A549 (cell line): Measurements from ENCODE around the gene GPR17. TPM values are rescaled to one million over a fixed set of nuclear protein-coding genes. Genes with fewer than 3 reads are reported as not detected.
A peak's percentile ranks its signal among the peaks of the same experiment; 100 is the strongest.

Experiments
- ATAC-seq, 2 experiments: fragments of 200-7000 bp in 1 of 2; fragments of >200 bp in 1 of 2; cut with Nextera tagmentation in 1 of 2; cut with Tn5 transposase in 1 of 2; 3 replicates each; pipeline versions ENCODE4 v1.8.0 to v1.9.1; 2018 to 2020; ENCODE audit warnings: mild to moderate bottlenecking in 1 of 2, moderate library complexity in 1 of 2
- CTCF ChIA-PET: fragments of 300-600 bp; sonication (Branson Sonifier 250); formaldehyde crosslinking; extraction: SDS; loops from one replicate; lab custom pipeline; 2021; ENCODE audit warnings: antibody characterized with exemption, inconsistent platforms; lab: Yijun Ruan, JAX
- POLR2A ChIA-PET: fragments of 350-600 bp; formaldehyde crosslinking; extraction: SDS; loops from one replicate; lab custom pipeline; 2021; ENCODE audit warnings: antibody characterized with exemption, inconsistent platforms; lab: Yijun Ruan, JAX
- DNase-seq, 2 experiments: peaks; one replicate each; pipeline versions ENCODE4 v3.0.0 to v3.0.0-alpha.2; 2011 to 2016; ENCODE audit warnings: low read depth in 1 of 2, low spot score in 1 of 2
- FAIRE-seq: peaks from 2 replicates; lab custom pipeline; 2011; peaks lifted over from hg19 to GRCh38; lab: Jason Lieb, UNC
- H3K27ac ChIP-seq, 2 experiments: fragments of >200 bp; sonication (Bioruptor Twin); formaldehyde crosslinking; 3 replicates each; pipeline ENCODE4 v1.5.1; 2016 to 2017
- H3K4me1 ChIP-seq: fragments of >200 bp; sonication (Bioruptor Twin); formaldehyde crosslinking; 3 replicates; pipeline ENCODE4 v1.6.1; 2016
- H3K4me2 ChIP-seq: fragments of >200 bp; sonication (Bioruptor Twin); formaldehyde crosslinking; 3 replicates; pipeline ENCODE4 v1.6.1; 2016
- H3K4me3 ChIP-seq: fragments of >200 bp; sonication (Bioruptor Twin); formaldehyde crosslinking; 3 replicates; pipeline ENCODE4 v1.5.1; 2016
- H3K9me3 ChIP-seq: fragments of >200 bp; sonication (Bioruptor Twin); formaldehyde crosslinking; 3 replicates; pipeline ENCODE4 v1.6.1; 2016
- BCL3 ChIP-seq: fragments of >200 bp; sonication (Bioruptor Twin); formaldehyde crosslinking; IDR thresholded peaks from 3 replicates; pipeline ENCODE4 v1.6.1; 2016
- BHLHE40 ChIP-seq: IDR thresholded peaks from 2 replicates; pipeline ENCODE4 v1.6.1; 2012; ENCODE audit warnings: low read depth, low read length, inconsistent platforms
- CBX2 ChIP-seq: fragments of 200-600 bp; sonication (generic); IDR thresholded peaks from 2 replicates; pipeline ENCODE4 v1.6.1; 2016; ENCODE audit warnings: low read depth, mild to moderate bottlenecking, borderline replicate concordance
- CHD2 ChIP-seq: fragments of 150-350 bp; IDR thresholded peaks from 2 replicates; pipeline ENCODE4 v1.6.1; 2014; ENCODE audit warnings: low read length; ENCODE audit not compliant: partially characterized antibody
- CHD4 ChIP-seq: fragments of 200-600 bp; sonication (generic); IDR thresholded peaks from 2 replicates; pipeline ENCODE4 v1.6.1; 2016; ENCODE audit warnings: antibody characterized with exemption, mild to moderate bottlenecking, borderline replicate concordance
- CTCF ChIP-seq: fragments of >200 bp; sonication (Bioruptor Twin); formaldehyde crosslinking; IDR thresholded peaks from 3 replicates; pipeline ENCODE4 v1.5.1; 2016
- EHMT2 ChIP-seq: fragments of 200-600 bp; sonication (generic); IDR thresholded peaks from 2 replicates; pipeline ENCODE4 v1.6.1; 2016; ENCODE audit warnings: antibody characterized with exemption, low read depth, mild to moderate bottlenecking, moderate library complexity
- ELK1 ChIP-seq: fragments of 150-350 bp; IDR thresholded peaks from 2 replicates; pipeline ENCODE4 v1.6.1; 2014; ENCODE audit warnings: low read depth, mild to moderate bottlenecking, low read length
- FOSL2 ChIP-seq, 2 experiments: fragments of 450-650 bp in 1 of 2; fragments of >200 bp in 1 of 2; sonication (Bioruptor Twin) in 1 of 2; formaldehyde crosslinking; IDR thresholded peaks; 2 replicates each; pipeline versions ENCODE4 v1.5.0 to v1.6.1; 2016 to 2020; ENCODE audit warnings: mild to moderate bottlenecking in 1 of 2, moderate library complexity in 1 of 2
- FOXS1 ChIP-seq: fragments of 250-450 bp; sonication (Bioruptor Pico); IDR thresholded peaks from 2 replicates; pipeline ENCODE4 v1.5.0; 2020; ENCODE audit warnings: mild to moderate bottlenecking, moderate library complexity
- GATA3 ChIP-seq: IDR thresholded peaks from 2 replicates; pipeline ENCODE4 v1.6.1; 2012; ENCODE audit warnings: borderline replicate concordance
- HES2 ChIP-seq: fragments of >200 bp; sonication (Bioruptor Twin); formaldehyde crosslinking; IDR thresholded peaks from 2 replicates; pipeline ENCODE4 v1.6.1; 2016
- JUNB ChIP-seq: fragments of >200 bp; sonication (Bioruptor Twin); formaldehyde crosslinking; IDR thresholded peaks from 2 replicates; pipeline ENCODE4 v1.6.1; 2016
- KDM1A ChIP-seq: fragments of 200-600 bp; sonication (generic); IDR thresholded peaks from 2 replicates; pipeline ENCODE4 v1.6.1; 2016; ENCODE audit warnings: low read depth, mild to moderate bottlenecking
- MAFK ChIP-seq: fragments of 450-650 bp; IDR thresholded peaks from 2 replicates; pipeline ENCODE4 v1.6.1; 2014; ENCODE audit not compliant: partially characterized antibody
- NFE2L2 ChIP-seq: fragments of 150-350 bp; conservative IDR thresholded peaks from 2 replicates; pipeline ENCODE4 v1.6.1; 2014; ENCODE audit warnings: low read length
- NPAS2 ChIP-seq: fragments of 250-450 bp; sonication (Bioruptor Pico); IDR thresholded peaks from 2 replicates; pipeline ENCODE4 v1.8.0; 2022; ENCODE audit warnings: mild to moderate bottlenecking, moderate library complexity, borderline replicate concordance
- RCOR1 ChIP-seq: fragments of 150-350 bp; IDR thresholded peaks from 2 replicates; pipeline ENCODE4 v1.6.1; 2014; ENCODE audit warnings: antibody characterized with exemption, low read length, low read depth
- REST ChIP-seq: fragments of 200-600 bp; sonication (generic); IDR thresholded peaks from 2 replicates; pipeline ENCODE4 v1.6.1; 2016; ENCODE audit warnings: antibody characterized with exemption, mild to moderate bottlenecking, moderate library complexity
- RFX5 ChIP-seq: fragments of 450-650 bp; IDR thresholded peaks from 2 replicates; pipeline ENCODE4 v1.7.1; 2014; ENCODE audit warnings: antibody characterized with exemption, mild to moderate bottlenecking, moderate library complexity
- TP53 ChIP-seq: fragments of 250-450 bp; sonication (Bioruptor Pico); IDR thresholded peaks from 2 replicates; pipeline ENCODE4 v1.5.0; 2021; ENCODE audit warnings: mild to moderate bottlenecking, moderate library complexity
- USF2 ChIP-seq: fragments of 450-650 bp; IDR thresholded peaks from 2 replicates; pipeline ENCODE4 v1.6.1; 2014; ENCODE audit warnings: antibody characterized with exemption
- ZSCAN20 ChIP-seq: fragments of 250-450 bp; sonication (Bioruptor Pico); IDR thresholded peaks from 2 replicates; pipeline ENCODE4 v1.8.0; 2022; ENCODE audit warnings: mild to moderate bottlenecking, moderate library complexity
- WGBS: methylation state at CpG from one replicate; pipeline ENCODE4 v1.1.6; 2017; ENCODE audit errors: missing lambda C conversion rate; 5-methylcytosine and 5-hydroxymethylcytosine counted together
- polyA plus RNA-seq, 4 experiments: library from polyadenylated mRNA; depleted of rRNA in 3 of 4; stranded (reverse); fragments of >200 nt; fragmentation: RNase III in 1 of 4; extraction: RNeasy Plus Mini Kit Qiagen cat#74134 plus additional on column Dnase treatment in 1 of 4; gene quantifications; 2 replicates in 3 of 4; 3 replicates in 1 of 4; pipeline ENCODE4 v1.2.3, GENCODE V29; 2011 to 2017

Gene GPR17
- polyA plus RNA-seq, 2 of the 4 experiments (the other 2 are of a cell fraction), result not detected

- peak overlapping the region in 1 of 2 experiments; percentile 24; a peak in 1 of 6 replicates for H3K27ac ChIP-seq
- peak in 1 of 2 experiments; percentile 18; a peak in 1 of 6 replicates for ATAC-seq
- ChIA-PET CTCF (interaction anchor here (0.7 to 1.5 kb wide), 2 partner anchors 97 to 99 kb away, joined by 3 read pairs; partner anchors contain the start of gene IWS1), POLR2A (no interaction called here)
- no peak overlapping the region for H3K4me2 ChIP-seq
- DNase-seq, result no peak
- TF ChIP-seq NFE2L2 (no peak), BCL3 (no peak), REST (no peak), EHMT2 (no peak), BHLHE40 (no peak), USF2 (no peak), JUNB (no peak), HES2 (no peak), GATA3 (no peak), CTCF (no peak)
- no peak overlapping the region for H3K4me3 ChIP-seq
- no peaks in the 10 kb centered on the region for H3K9me3 ChIP-seq
- H3K4me1 ChIP-seq, result peaks cover 5% of the 10 kb centered on the region; the same call in 2 of the 3 replicates
- FAIRE-seq, result no peak
- WGBS, result 60% methylated on average over 21 of the region's 38 CpGs
Measured at GRCh38 chr2:127623388-127624319, 22.3 kb upstream of the GPR17 start.

GRCh38 chr2:127624320-127624755 lies 21.6 kb upstream of the GPR17 start:
- FAIRE-seq (no peak), DNase-seq (no peak), ATAC-seq (no peak)
- CTCF ChIA-PET, result interaction anchor here (0.7 to 1.5 kb wide), 2 partner anchors 98 to 100 kb away, joined by 3 read pairs; partner anchors contain the start of gene IWS1
- H3K9me3 ChIP-seq, result no peaks in the 10 kb centered on the region
- no peak overlapping the region; a peak in 1 of 6 replicates for H3K27ac ChIP-seq
- POLR2A ChIA-PET, result no interaction called here
- H3K4me2 ChIP-seq, result no peak overlapping the region
- peaks cover 5% of the 10 kb centered on the region; the same call in 2 of the 3 replicates for H3K4me1 ChIP-seq
- TF ChIP-seq CBX2, result no peak
- TF ChIP-seq TP53, result no peak
- TF ChIP-seq CHD4, result no peak
- TF ChIP-seq ZSCAN20 (CRISPR knock-in tag), result no peak
- no peak for TF ChIP-seq BHLHE40
- TF ChIP-seq MAFK, result no peak
- no peak for TF ChIP-seq NPAS2
- TF ChIP-seq NFE2L2, result no peak
- no peak for TF ChIP-seq KDM1A
- TF ChIP-seq RCOR1, result no peak
- no peak for TF ChIP-seq FOXS1 (CRISPR knock-in tag)
- no peak for TF ChIP-seq JUNB
- no peak for TF ChIP-seq ELK1
- no peak for TF ChIP-seq FOSL2 (IDR thresholded peaks at IDR 0.05)
- TF ChIP-seq FOSL2 (CRISPR knock-in tag; IDR thresholded peaks at IDR 0.05), result no peak
- TF ChIP-seq CHD2, result no peak
- no peak for TF ChIP-seq RFX5
- H3K4me3 ChIP-seq, result no peak overlapping the region
- WGBS, result 71% methylated on average over 3 of the region's 5 CpGs
